ENCODE data around the gene FHL1. TPM values are rescaled to one million over a fixed set of nuclear protein-coding genes. Genes with fewer than 3 reads are reported as not detected.

The FHL1 gene
- total and polyA plus RNA-seq, 2 of the 4 experiments (the other 2 are of a cell fraction): 69.4 to 72.9 TPM

DNA sequence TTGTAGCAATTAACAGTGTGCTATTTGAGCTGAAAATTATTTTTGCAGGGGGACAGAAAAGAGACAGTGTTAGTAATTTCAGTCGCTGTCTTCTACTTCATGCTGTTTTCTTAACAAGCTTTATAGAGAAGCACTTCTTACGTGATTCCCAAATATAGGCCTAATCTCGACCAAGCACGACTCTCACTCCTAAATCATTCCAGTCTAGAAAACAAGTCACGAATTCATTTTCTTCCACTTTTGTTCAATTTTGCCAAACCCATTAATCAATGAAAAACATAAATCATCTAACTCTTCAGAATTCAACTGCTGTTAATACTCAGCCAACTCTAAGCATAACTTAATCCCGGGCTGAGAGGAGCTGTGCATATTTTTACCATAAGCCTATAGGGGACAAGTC lies 21.0 kb upstream of the FHL1 start:
- Histone ChIP-seq H2BK15ac (ENCODE audit: low read depth, low read length) (no peak overlapping the region), H2AFZ (replicated peaks; ENCODE audit: low read length, poor library complexity) (no peak overlapping the region), H2AK5ac (ENCODE audit: low read depth, low read length) (no peak overlapping the region), H4K20me1 (ENCODE audit: insufficient read depth, low read length) (no peaks in the 10 kb centered on the region), H3K36me3 (ENCODE audit: control insufficient read depth, insufficient read depth, low read length) (no peaks in the 10 kb centered on the region), H3K27me3 (ENCODE audit: control insufficient read depth, insufficient read depth, low read length) (peaks cover 3% of the 10 kb centered on the region; the same call in 1 of the 2 replicates), H4K8ac (ENCODE audit: low read depth in 2 of 2, low read length in 2 of 2) (no peak overlapping the region), H2BK120ac (ENCODE audit: low read depth, low read length) (no peak overlapping the region), H3K27ac (ENCODE audit: insufficient read depth, low read length) (no peak overlapping the region), H3K4ac (ENCODE audit: low read depth, low read length) (no peak overlapping the region), H3K9ac (ENCODE audit: low read depth, low read length) (no peak overlapping the region), H3K56ac (ENCODE audit: extremely low read depth, insufficient read depth, low read length) (no peak overlapping the region), H2BK20ac (ENCODE audit: low read depth, low read length) (no peak overlapping the region), H3K4me3 (ENCODE audit: insufficient read depth, low read depth, low read length) (no peak overlapping the region), H2AK9ac (replicated peaks; ENCODE audit: low read depth, low read length, poor library complexity) (no peak overlapping the region), H3K9me1 (ENCODE audit: insufficient read depth, low read length) (no peaks in the 10 kb centered on the region), H2BK5ac (ENCODE audit: low read depth, low read length, poor library complexity, severe bottlenecking) (no peak overlapping the region), H3K9me3 (ENCODE audit: control insufficient read depth, insufficient read depth, low read length) (no peaks in the 10 kb centered on the region), H3K23ac (ENCODE audit: low read depth, low read length) (no peak overlapping the region), H3K18ac (ENCODE audit: low read depth, low read length) (no peak overlapping the region), H3K14ac (replicated peaks; ENCODE audit: low read depth, low read length) (no peak overlapping the region), H4K91ac (ENCODE audit: insufficient read depth, low read depth, low read length) (no peak overlapping the region), H3K4me2 (ENCODE audit: low read depth, low read length) (no peak overlapping the region), H3K79me1 (ENCODE audit: low read depth in 1 of 2, low read length in 2 of 2) (no peaks in the 10 kb centered on the region), H3K4me1 (ENCODE audit: control insufficient read depth, insufficient read depth, low read length) (peaks cover 3% of the 10 kb centered on the region; the same call in 1 of the 2 replicates), H4K5ac (ENCODE audit: low read depth, low read length) (no peak overlapping the region)
- dilution Hi-C loops (cut with HindIII; ENCODE audit: low sequenced_read_pairs, unreplicated experiment) (no loop called here), in situ Hi-C loops (cut with MboI; ENCODE audit: low sequenced_read_pairs) (no loop called here), intact Hi-C loops (cut with micrococcal nuclease) (no loop called here)
- BruUV-seq (replicated peaks): no TSS peak
- TF ChIP-seq FOS (IDR thresholded peaks at IDR 0.05; ENCODE audit: low read depth, low read length) (no peak), BHLHE40 (IDR thresholded peaks at IDR 0.05; ENCODE audit: low read depth, low read length) (no peak), RFX5 (IDR thresholded peaks at IDR 0.05; ENCODE audit: low read depth, low read length) (no peak), CEBPB (IDR thresholded peaks at IDR 0.05; ENCODE audit: low read depth, low read length) (no peak), CHD1 (IDR thresholded peaks at IDR 0.05; ENCODE audit: low read depth, low read length) (no peak), MAFK (IDR thresholded peaks at IDR 0.05; ENCODE audit: low read depth, low read length) (no peak), MXI1 (IDR thresholded peaks at IDR 0.05; ENCODE audit: borderline replicate concordance, low read depth, low read length) (no peak), RCOR1 (IDR thresholded peaks at IDR 0.05; ENCODE audit: insufficient replicate concordance, low read length) (no peak), MAZ (IDR thresholded peaks at IDR 0.05; ENCODE audit: borderline replicate concordance, low read depth, low read length) (no peak)
- TF ChIP-seq, protein P1, sequence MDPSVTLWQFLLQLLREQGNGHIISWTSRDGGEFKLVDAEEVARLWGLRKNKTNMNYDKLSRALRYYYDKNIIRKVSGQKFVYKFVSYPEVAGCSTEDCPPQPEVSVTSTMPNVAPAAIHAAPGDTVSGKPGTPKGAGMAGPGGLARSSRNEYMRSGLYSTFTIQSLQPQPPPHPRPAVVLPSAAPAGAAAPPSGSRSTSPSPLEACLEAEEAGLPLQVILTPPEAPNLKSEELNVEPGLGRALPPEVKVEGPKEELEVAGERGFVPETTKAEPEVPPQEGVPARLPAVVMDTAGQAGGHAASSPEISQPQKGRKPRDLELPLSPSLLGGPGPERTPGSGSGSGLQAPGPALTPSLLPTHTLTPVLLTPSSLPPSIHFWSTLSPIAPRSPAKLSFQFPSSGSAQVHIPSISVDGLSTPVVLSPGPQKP (IDR thresholded peaks at IDR 0.05; ENCODE audit: borderline replicate concordance, low read depth, low read length): no peak
- TF ChIP-seq, protein P2, sequence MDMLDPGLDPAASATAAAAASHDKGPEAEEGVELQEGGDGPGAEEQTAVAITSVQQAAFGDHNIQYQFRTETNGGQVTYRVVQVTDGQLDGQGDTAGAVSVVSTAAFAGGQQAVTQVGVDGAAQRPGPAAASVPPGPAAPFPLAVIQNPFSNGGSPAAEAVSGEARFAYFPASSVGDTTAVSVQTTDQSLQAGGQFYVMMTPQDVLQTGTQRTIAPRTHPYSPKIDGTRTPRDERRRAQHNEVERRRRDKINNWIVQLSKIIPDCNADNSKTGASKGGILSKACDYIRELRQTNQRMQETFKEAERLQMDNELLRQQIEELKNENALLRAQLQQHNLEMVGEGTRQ (IDR thresholded peaks at IDR 0.05; ENCODE audit: low read depth, low read length): no peak
- WGBS, 2 experiments (ENCODE audit: extremely low coverage in 2 of 2, insufficient read length in 1 of 2): 52% methylated on average over 4 of the region's 6 CpGs; no CpG with 5 or more reads in 1 of the 2 experiments
- no peak for DNase-seq
- CTCF ChIA-PET: no interaction called here
- ATAC-seq (ENCODE audit: low read depth): no peak
- POLR2A ChIA-PET (ENCODE audit: unreplicated experiment): no interaction called here
